GM12875 (cell line): ENCODE results near the gene SCAP.
"Not testable (repeated sequence)": the region's sequence is repeated elsewhere in the genome, so short reads cannot be mapped to it uniquely, and the experiment has no call there.

Experiments used
- H3K4me3 ChIP-seq: one replicate; pipeline ENCODE4 v1.5.1; 2011; ENCODE audit warnings: low read depth, low read length, control low read depth
- TF ChIP-seq, protein P1 (sequence below): IDR thresholded peaks from 2 replicates; pipeline ENCODE4 v1.5.1; 2011; ENCODE audit warnings: low read depth, mild to moderate bottlenecking, control low read depth, inconsistent platforms, low read length, moderate library complexity, borderline replicate concordance; ENCODE audit not compliant: insufficient read depth

The SCAP gene

GRCh38 chr3:47464588-47464987, 11.2 kb downstream of the SCAP start:
- TF ChIP-seq, protein P1, sequence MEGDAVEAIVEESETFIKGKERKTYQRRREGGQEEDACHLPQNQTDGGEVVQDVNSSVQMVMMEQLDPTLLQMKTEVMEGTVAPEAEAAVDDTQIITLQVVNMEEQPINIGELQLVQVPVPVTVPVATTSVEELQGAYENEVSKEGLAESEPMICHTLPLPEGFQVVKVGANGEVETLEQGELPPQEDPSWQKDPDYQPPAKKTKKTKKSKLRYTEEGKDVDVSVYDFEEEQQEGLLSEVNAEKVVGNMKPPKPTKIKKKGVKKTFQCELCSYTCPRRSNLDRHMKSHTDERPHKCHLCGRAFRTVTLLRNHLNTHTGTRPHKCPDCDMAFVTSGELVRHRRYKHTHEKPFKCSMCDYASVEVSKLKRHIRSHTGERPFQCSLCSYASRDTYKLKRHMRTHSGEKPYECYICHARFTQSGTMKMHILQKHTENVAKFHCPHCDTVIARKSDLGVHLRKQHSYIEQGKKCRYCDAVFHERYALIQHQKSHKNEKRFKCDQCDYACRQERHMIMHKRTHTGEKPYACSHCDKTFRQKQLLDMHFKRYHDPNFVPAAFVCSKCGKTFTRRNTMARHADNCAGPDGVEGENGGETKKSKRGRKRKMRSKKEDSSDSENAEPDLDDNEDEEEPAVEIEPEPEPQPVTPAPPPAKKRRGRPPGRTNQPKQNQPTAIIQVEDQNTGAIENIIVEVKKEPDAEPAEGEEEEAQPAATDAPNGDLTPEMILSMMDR: no peak

DNA sequence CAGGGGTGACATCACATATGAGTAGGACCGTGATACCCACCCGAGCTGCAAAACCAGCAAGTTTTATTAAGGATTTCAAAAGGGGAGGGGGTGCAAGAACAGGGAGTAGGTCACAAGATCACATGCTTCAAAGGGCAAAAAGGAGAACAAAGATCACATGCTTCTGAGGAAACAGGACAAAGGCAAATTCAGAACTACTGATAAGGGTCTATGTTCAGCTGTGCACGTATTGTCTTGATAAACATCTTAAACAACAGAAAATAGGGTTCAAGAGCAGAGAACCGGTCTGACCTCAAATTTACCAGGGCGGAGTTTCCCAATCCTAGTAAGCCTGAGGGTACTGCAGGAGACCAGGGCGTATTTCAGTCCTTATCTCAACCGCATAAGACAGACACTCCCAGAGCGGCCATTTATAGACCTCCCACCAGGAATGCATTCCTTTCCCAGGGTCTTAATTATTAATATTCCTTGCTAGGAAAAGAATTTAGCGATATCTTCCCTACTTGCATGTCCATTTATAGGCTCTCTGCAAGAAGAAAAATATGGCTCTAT, 16.1 kb downstream of the SCAP start:
- H3K4me3 ChIP-seq: not testable (repeated sequence)

More at GRCh38 chr3:47464588-47464987, 11.2 kb downstream of the SCAP start:
- no peak overlapping the region for H3K4me3 ChIP-seq

DNA sequence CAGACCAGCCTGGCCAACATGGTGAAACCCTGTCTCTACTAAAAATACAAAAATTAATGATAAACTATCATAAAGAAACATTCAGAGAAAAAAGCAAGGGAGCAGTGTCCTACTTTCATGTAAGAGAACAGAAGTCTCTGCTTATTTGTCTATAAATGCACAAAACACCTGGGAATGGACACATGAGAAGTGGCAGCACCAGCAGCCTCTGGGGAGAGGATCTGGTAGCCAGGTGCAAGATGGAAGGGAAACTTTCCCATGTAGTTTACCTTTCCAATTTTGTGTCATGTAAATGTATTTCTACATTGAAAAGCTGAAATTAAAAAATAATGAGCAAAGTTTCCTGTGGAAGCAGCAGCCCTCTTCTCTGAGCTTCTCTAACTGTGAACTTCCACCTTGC, 18.8 kb downstream of the SCAP start:
- TF ChIP-seq, protein P1: no peak
- H3K4me3 ChIP-seq: no peak overlapping the region

DNA sequence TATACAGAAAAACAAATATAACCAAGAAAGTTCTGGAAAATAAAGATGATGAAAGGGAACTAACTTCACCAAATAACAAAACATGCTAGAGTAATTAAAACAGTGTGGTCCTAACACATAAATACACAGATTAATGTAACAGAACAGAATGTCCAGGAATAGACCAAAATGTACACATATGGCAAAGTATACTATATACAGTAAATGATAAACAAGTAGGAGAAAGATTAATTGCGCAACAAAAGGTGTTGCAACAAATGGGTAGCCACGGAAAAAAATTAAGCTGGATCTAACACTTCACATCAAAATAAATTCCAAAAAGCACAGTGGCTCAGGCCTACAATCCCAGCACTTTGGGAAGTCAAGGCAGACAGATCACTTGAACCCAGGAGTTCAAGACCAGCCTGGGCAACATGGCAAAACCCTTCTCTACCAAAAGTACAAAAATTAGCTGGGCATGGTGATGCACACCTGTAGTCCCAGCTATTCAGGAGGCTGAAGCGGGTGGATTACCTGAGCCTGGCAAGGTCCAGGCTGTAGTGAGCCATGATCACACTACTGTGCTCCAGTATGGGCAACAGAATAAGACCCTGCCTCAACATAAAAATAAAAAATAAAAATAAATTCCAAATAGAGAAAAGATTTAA, 19.8 kb downstream of the SCAP start:
- H3K4me3 ChIP-seq: no peak overlapping the region
- TF ChIP-seq, protein P1: no peak

GRCh38 chr3:47452453-47453215, 23.1 kb downstream of the SCAP start:
- TF ChIP-seq, protein P1: no peak

GRCh38 chr3:47444103-47444502, 31.6 kb downstream of the SCAP start:
- no peak overlapping the region for H3K4me3 ChIP-seq
- TF ChIP-seq, protein P1: no peak

More at GRCh38 chr3:47452453-47453215, 23.1 kb downstream of the SCAP start:
- H3K4me3 ChIP-seq: no peak overlapping the region

GRCh38 chr3:47443611-47443995, 32.1 kb downstream of the SCAP start:
- TF ChIP-seq, protein P1: no peak
- H3K4me3 ChIP-seq: no peak overlapping the region
